GM19328 (cell line): ENCODE measurements around the gene MAJIN.
"Not testable (repeated sequence)": the region's sequence is repeated elsewhere in the genome, so short reads cannot be mapped to it uniquely, and the experiment has no call there.

Source experiments
- ATAC-seq: cut with Tn5 transposase; IDR thresholded peaks from one replicate; pipeline ENCODE4 v1.9.1; 2021; ENCODE audit warnings: mild to moderate bottlenecking, moderate library complexity; ENCODE audit not compliant: unreplicated experiment

MAJIN gene

GRCh38 chr11:64990222-64990923 is 18.5 kb upstream of the MAJIN start:
- ATAC-seq = no peak

DNA sequence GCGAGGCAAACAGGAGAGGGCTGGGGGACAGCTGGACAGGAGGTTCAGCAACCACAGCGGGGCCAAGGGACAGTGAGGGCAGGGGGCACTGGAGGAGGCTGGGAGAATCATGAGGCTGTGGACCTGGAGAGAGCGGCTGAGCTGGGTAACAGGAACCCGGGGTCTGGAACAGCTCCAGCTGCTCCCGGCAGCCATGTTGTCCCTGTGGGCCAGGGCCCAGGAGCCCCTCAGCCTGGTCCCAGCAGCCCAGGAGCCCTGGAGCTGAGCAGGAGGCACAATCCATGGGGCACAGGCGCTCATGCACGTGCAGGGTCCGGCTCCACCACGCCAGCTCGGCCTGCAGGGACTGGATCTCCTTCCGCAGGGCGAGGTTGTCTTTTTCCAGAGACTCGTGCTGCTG is 17.5 kb upstream of the MAJIN start:
- ATAC-seq = no peak

DNA sequence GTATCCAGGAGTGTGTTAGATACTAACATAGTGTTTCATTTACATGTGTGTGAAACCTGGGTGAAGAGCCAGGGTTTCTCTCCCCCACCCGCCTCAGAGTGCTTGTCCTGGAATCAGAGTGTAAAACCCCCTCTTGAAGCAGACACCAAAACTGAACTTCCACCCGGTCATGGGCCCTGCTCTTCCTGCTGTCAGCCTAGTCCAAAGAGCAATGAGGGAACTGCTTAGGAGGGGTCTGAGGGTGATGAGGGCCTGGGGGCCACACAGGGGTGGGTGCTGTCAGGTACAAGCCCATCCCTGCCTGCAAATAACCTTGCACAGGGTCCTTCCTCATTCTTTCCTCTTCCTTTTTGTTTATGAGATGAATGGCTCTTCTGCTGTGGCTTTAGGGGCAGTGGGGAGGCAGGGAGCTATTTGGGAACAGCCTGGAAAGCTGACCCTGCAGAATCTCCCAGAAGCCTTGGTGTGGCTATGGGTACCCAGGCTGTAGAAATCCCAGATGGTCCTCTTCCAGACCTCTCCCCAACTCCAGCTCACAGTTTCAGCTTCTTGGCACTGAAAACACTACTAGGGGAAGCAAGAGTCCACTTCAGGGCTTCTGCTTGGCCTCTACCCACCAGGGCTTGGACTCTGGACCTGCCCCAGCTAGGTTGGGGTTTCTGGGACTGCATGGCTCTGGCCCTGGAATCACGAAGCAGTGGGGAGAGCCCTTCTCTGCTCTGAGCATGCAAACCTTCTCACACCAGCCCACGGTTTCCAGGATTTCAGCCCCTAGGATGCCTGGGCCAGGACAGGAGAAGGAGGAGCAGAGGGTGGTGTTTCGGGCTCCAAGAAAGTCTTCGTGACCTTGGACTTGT is 16.3 kb upstream of the MAJIN start:
- ATAC-seq = no peak

- not testable (repeated sequence) for ATAC-seq
These were observed 11.4 kb upstream of the MAJIN start for GRCh38 chr11:64983339-64983738.

GRCh38 chr11:64976651-64977050 is 4.7 kb upstream of the MAJIN start:
- no peak for ATAC-seq

DNA sequence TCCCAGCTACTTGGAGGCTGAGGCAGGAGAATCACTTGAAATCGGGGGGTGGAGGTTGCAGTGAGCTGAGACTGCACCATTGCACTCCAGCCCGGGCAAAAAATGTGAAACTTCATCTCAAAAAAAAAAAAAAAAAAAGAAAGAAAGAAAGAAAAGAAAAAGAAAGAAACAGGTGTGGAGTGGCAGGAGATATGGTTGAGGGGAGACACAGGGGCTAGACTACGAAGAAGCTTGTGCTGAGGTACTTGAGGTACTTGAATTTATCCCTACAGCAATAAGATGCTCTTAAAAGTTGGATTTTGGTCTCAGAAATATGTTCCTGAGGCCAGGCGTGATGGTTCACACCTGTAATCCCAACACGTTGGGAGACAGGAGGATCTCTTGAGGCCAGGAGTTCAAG is 2.2 kb upstream of the MAJIN start:
- ATAC-seq = no peak

GRCh38 chr11:64970731-64971151 is 1.2 kb downstream of the MAJIN start:
- ATAC-seq = no peak

- no peak for ATAC-seq
These were observed 2.7 kb downstream of the MAJIN start for GRCh38 chr11:64969209-64969608.

- ATAC-seq = no peak
These were observed 4.5 kb downstream of the MAJIN start for GRCh38 chr11:64967375-64967774.

GRCh38 chr11:64963072-64963631 is 8.8 kb downstream of the MAJIN start:
- no peak for ATAC-seq

DNA sequence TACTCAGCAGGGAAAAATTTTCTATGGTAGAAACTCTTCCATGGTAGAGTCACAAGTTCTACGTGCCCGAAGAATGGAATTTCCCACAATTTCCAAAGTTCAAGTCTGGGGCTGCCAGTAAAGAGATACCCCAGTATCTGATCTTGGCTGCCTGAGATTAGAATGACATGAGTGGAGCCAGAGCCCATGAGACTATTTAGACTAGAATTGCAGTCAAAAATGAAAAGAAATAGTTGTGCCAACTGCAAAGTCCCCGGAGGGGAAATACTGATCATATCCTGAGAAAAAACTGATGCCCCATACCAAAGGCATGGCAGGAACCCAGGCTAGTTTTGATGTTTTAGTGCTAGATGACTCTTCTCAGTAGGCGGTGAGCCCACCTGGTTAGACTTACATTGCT is 11.2 kb downstream of the MAJIN start:
- ATAC-seq = no peak

DNA sequence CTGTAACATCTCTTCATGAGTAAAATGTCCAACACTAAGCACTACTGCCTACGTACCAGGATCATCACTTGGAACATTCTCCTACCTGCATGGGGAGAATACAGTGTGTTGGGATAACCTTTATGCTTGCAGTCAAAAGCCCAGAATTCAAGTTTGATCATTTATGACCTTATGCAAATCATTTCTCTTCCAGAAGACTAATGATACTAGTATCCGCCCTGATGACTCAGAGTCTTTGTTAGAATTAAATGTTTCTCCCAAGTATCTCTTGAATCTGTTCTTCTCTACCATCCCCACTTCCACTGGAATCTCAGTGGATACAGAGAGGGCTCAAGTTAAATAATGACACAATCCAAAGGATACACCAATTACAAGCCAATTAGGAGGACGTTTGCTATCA is 12.4 kb downstream of the MAJIN start:
- ATAC-seq = no peak

DNA sequence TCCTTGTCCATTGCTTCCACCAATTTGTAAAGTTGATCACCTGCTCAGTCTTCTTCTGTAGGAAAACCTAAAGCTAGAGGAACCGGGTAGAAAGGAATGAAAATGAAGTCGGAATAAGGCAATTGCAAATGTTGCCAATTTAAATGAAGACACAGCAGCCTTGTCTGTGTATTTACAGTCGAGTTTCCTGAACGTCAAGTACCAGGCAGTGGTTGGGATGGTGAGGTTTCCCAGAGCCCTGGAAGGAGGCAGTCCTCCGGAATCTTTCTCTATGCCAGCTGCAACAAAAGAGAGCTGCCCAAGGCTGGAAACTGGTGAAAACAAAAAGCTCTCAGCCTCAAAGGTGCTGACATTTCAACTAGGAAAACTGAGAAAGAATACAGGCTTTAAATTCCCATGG is 17.7 kb downstream of the MAJIN start:
- ATAC-seq = no peak

DNA sequence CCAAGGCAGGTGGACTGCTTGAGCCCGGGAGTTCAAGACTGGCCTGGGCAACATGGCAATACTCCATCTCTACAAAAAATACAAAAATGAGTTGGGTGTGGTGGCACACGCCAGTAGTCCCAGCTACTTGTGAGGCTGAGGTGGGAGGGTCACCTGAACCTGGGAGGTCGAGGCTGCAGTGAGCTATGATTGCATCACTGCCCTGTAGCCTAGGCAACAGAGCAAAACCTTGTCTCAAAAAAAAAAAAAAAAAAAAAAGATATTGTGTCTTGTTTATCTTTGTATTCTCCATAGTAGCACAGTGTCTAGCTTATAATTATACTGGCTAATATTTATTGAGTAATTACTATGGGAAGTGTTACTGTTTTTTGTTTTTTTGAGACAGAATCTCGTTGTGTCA is 20.4 kb downstream of the MAJIN start:
- ATAC-seq = no peak

GRCh38 chr11:64947208-64947814 is 24.6 kb downstream of the MAJIN start:
- no peak for ATAC-seq

- no peak for ATAC-seq
These were observed 35.4 kb downstream of the MAJIN start for GRCh38 chr11:64936539-64936938.

GRCh38 chr11:64935359-64936081 is 36.4 kb downstream of the MAJIN start, which contains the start of gene GPHA2:
Gene GPHA2 (minus strand): TSS chr11:64935893. CDS start chr11:64935460, 433 bp downstream.
- ATAC-seq = no peak

- ATAC-seq = no peak
These were observed 37.1 kb downstream of the MAJIN start for GRCh38 chr11:64934682-64935358.

- no peak for ATAC-seq
These were observed 37.8 kb downstream of the MAJIN start for GRCh38 chr11:64933935-64934681.
